NCI-H1417 (cell line): Measurements from ENCODE around the gene GTF2A1L.
A peak's percentile ranks its signal among the peaks of the same experiment; 100 is the strongest.
"Not testable (repeated sequence)": the region's sequence is repeated elsewhere in the genome, so short reads cannot be mapped to it uniquely, and the experiment has no call there.

Source experiments
- DNase-seq, 3 experiments: peaks; one replicate each; lab custom pipeline; 2025; lab: John Stamatoyannopoulos, UW

Gene GTF2A1L

GRCh38 chr2:48617618-48618017 lies at the start of gene GTF2A1L:
TSS of gene GTF2A1L (plus strand) at chr2:48617856. CDS start at chr2:48617875, 19 bp downstream.
- DNase-seq, result no peak

- no peak for DNase-seq
Measured at GRCh38 chr2:48568547-48568946, 49.1 kb upstream of the GTF2A1L start.

GRCh38 chr2:48569433-48569832 lies 48.2 kb upstream of the GTF2A1L start:
- no peak for DNase-seq

GRCh38 chr2:48572816-48573215 lies 44.8 kb upstream of the GTF2A1L start:
- DNase-seq, result peak in 2 of 3 experiments; percentile 42 to 63

GRCh38 chr2:48574353-48575287 lies 43.0 kb upstream of the GTF2A1L start:
- no peak for DNase-seq

- no peak for DNase-seq
Measured at GRCh38 chr2:48578313-48578712, 39.3 kb upstream of the GTF2A1L start.

GRCh38 chr2:48583961-48584360 lies 33.7 kb upstream of the GTF2A1L start:
- DNase-seq, result no peak

GRCh38 chr2:48584551-48584950 lies 33.1 kb upstream of the GTF2A1L start:
- DNase-seq, result no peak

GRCh38 chr2:48586433-48586832 lies 31.2 kb upstream of the GTF2A1L start:
- DNase-seq, result no peak

- no peak for DNase-seq
Measured at GRCh38 chr2:48587560-48587959, 30.1 kb upstream of the GTF2A1L start.

GRCh38 chr2:48587961-48588360 lies 29.7 kb upstream of the GTF2A1L start:
- DNase-seq, result no peak

- no peak for DNase-seq
Measured at GRCh38 chr2:48588745-48589144, 28.9 kb upstream of the GTF2A1L start.

- peak; percentile 44 to 72 (median 54) for DNase-seq
Measured at GRCh38 chr2:48589170-48589767, 28.4 kb upstream of the GTF2A1L start.

GRCh38 chr2:48590017-48590416 lies 27.6 kb upstream of the GTF2A1L start:
- DNase-seq, result no peak

GRCh38 chr2:48592067-48592466 lies 25.6 kb upstream of the GTF2A1L start:
- no peak for DNase-seq

- not testable (repeated sequence) for DNase-seq
Measured at GRCh38 chr2:48596751-48597150, 20.9 kb upstream of the GTF2A1L start.

- DNase-seq, result no peak
Measured at GRCh38 chr2:48597492-48597891, 20.2 kb upstream of the GTF2A1L start.

- peak; percentile 28 to 82 (median 69) for DNase-seq
Measured at GRCh38 chr2:48600204-48600813, 17.3 kb upstream of the GTF2A1L start.

- no peak for DNase-seq
Measured at GRCh38 chr2:48600917-48601316, 16.7 kb upstream of the GTF2A1L start.

- peak; percentile 25 to 62 (median 33) for DNase-seq
Measured at GRCh38 chr2:48601349-48601748, 16.3 kb upstream of the GTF2A1L start.

GRCh38 chr2:48605482-48606175 lies 12.0 kb upstream of the GTF2A1L start:
- DNase-seq, result no peak
